GM19043 (cell line): ENCODE results near the gene VAMP7.
"Not testable (repeated sequence)": the region's sequence is repeated elsewhere in the genome, so short reads cannot be mapped to it uniquely, and the experiment has no call there.

Source experiments
- ATAC-seq: cut with Tn5 transposase; IDR thresholded peaks from one replicate; pipeline ENCODE4 v1.9.1; 2021; ENCODE audit warnings: low read depth; ENCODE audit not compliant: unreplicated experiment

The VAMP7 gene, protein sequence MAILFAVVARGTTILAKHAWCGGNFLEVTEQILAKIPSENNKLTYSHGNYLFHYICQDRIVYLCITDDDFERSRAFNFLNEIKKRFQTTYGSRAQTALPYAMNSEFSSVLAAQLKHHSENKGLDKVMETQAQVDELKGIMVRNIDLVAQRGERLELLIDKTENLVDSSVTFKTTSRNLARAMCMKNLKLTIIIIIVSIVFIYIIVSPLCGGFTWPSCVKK

DNA sequence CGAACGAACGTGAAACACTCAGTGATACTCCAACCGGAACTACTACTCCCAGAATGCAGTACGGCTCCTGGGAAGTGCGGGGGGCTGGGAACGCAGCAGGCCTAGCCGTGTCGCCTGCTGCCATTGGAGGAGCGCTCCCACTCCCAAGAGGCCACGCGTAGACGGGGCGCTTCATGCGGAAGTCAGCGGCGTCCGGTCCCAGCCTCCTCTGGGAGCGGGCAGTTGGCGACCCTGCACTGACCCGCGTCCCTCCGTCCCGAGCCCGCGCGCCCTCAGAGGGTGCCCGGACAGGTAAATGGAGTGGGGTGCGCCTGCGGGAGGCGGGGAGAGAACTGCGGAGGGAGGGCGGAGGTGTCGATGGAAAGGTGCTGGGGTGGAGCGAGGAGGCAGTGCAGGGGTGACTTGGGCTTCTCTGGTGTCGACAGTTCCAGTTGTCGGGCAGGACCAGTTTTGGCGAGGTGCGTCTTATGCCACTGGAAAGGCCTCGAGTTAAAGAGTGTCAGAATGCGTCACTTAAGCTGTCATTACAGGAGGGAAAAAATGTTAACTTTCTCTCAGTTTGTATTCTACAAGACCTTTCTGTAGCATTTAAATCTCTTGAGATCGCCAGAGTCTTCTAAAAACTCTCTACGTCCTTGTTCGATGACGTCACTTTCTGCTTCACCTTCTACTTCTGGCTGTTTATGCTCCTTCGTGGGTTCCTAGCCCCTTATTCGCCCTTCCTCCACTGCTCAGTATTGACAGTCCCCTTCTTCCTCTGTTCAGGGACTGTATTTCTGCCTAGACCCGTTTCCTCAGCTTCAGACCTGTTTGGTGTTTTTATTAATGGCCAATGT is at the start of gene VAMP7:
Gene VAMP7 (plus strand): TSS at position 188 of the 836 bp plus-strand sequence. CDS start 8,122 bp downstream, outside the sequence.
- peak; percentile 92 for ATAC-seq

DNA sequence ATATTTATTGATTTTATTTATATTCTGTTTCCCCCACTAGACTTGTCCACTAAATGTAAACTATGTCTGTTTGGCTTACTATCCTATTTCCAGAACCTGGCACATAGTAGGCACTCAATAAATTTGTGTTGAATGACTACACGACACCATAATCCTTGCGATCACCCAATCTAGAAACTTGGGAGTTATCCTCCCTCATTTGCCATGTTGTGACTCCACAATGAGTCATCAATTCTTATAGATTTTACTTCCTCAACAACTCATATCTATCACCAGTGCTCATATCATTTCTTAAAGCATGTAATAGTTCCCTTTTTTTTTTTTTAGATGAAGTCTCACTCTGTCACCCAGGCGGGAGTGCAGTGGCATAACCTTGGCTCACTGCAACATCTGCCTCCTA is 39.9 kb upstream of the VAMP7 start:
- ATAC-seq = no peak

DNA sequence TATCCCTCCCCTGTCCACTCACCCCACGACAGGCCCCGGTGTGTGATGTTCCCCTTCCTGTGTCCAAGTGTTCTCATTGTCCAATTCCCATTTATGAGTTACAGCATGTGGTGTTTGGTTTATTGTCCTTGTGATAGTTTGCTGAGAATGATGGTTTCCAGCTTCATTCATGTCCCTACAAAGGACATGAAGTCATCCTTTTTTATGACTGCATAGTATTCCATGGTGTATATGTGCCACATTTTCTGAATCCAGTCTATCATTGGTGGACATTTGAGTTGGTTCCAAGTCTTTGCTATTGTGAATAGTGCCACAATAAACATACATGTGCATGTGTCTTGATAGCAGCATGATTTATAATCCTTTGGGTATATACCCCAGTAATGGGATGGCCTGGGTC is 29.4 kb upstream of the VAMP7 start:
- ATAC-seq = not testable (repeated sequence)

DNA sequence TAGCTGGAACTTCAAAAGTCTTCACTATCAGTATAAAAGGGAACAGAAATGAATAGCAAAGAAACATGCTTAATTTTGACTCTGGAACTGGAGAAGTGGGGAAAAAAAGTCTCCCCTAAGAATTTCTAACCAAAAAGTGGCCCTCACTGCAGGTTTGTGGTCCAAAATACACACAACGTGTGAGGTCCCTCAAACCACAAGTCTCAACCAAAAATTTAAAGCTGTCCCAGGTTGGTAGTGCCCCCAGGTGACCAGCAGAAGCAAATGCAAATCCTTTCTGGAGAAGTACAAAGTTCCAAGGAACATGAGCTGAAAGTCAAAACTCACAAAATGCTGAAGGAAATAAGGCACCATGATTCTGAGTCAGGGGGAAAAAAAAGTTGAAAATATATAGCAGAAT is 23.6 kb upstream of the VAMP7 start:
- no peak for ATAC-seq

DNA sequence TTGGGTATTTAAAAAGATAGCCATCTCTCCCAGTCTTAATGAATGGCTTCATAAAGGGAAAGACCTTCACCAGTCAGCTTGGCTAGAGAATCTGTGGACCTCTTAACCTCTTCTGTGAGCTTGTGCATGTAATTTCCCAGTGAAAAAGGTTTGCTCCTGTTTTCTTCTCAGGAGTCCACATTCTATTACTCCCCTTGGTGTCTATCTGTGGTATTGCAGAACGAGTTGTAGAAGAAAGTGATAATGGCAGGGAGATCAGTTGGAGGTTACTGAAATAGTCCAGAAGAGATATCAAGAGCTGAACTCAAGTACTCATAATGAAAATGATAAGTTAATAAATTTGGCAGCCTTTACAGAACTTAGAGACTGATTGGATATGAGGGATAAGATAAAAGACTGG is 16.5 kb upstream of the VAMP7 start:
- no peak for ATAC-seq

DNA sequence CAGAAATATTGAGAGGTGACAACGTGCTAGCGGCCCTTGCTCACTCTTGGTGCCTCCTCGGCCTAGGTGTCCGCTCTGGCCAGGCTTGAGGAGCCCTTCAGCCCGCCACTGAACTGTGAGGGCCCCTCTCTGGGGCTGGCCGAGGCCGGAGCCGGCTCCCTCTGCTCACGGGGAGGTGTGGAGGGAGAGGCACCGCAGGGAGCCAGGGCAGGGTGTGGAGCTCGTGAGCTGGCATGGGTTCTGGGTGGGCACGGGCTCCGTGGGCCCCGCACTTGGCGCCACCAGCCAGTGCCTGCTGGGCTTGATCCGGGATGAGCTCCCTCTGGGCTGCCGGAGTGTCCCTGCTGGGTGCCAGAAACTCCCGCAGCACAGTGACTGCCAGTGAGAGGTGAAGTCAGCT is 16.0 kb upstream of the VAMP7 start:
- no peak for ATAC-seq

DNA sequence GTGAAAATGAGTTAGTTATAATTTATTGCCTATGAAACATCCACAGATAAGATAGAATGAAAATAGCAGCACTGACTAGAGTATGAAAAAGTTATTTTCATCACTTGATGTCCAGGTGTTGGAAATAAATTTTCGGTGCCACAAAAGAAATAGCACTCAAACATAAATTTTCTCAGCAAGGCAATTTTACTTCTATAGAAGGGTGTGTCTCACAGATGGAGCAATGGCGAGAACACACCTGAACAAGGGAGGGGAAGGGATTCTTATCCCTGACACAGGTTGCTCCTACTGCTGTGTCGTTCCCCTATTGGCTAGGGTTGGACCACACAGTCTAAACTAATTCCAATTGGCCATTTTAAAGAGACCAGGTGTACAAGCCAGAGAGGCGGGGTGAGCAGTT is 13.3 kb upstream of the VAMP7 start:
- ATAC-seq = no peak

DNA sequence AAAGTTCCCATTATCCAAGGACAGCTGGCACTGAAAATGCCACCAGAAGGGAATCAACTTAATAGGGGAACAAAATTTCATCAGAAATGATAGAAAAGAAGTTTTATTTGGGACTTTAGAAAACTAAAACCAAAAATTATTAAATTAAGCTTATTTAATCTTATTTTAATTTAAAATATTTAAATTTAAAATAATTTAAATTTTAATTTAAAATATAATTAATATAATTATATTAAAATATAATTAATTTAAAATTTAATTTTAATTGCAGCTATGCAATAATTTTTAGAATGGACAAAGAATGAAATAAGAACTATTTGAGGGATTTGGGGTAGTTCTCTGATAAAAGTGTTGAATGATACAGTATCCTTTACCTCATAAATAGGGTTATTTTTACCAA is 10.2 kb upstream of the VAMP7 start:
- no peak for ATAC-seq

DNA sequence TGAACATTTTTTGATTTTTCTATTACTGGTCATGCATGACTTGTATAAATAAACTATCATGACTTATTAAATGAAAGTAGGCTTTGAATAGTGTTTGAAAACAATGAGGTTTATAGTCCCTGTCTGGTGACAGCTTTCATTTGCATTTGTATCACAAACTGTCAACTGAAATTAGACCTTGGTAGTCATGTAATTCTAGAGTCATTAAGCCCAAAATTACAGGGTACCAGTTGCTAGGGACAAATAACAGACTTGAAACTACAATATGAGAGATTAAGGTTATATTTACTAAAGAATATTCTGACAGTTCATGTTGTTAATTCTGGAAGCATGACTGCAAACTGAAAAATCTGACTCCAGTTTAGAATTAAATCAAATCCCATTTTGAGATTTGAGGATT is 9.2 kb upstream of the VAMP7 start:
- ATAC-seq = no peak

DNA sequence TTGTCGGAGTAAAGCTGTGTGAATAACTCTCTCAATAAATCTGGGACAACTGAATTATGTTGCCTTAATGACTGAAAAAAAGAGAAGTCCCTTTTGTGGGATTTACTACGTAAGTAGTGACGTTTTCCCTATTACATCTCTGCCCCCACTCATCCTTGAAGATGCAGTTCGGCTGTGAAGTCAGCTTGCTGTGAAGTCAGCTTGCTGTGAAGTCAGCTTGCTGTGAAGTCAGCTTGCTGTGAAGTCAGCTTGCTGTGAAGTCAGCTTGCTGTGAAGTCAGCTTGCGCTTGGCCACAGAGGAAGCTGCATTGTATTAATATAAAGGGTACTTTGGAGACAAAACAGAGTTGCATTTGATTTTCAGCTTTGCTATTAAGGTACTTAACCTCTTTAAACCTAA is 8.0 kb upstream of the VAMP7 start:
- no peak for ATAC-seq

DNA sequence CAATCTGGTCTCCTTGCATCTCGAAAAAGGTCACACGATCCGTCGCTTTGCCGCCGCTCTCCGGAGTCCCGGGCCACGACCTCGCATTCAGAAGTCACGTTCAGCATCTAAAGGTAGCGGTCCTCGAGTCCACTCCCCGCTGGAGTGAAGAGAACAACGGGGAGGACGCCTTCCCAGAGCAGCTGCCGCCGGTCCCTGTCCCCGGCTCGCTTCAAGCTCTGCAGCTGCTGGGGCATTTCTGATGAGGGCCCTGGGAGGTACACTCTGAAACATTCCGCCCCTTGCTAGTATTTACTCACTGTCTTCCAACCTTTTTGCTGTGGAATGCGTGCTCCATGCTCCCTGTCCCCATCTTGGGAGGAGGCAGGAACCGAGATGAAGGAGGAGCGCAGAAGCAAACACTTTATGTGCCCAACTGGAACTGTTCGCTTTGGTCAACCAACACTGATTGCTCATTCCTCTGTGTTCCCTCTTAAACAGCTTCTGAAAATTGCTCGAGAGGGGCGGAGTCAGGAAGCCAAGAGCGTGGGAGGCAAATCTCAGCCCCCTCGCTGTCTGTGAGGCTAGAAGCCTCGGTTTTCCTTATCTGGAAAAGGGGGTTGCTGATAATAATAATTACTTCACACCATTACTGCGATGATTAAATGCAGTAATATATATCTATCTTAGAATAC is 6.4 kb upstream of the VAMP7 start:
- ATAC-seq = no peak

DNA sequence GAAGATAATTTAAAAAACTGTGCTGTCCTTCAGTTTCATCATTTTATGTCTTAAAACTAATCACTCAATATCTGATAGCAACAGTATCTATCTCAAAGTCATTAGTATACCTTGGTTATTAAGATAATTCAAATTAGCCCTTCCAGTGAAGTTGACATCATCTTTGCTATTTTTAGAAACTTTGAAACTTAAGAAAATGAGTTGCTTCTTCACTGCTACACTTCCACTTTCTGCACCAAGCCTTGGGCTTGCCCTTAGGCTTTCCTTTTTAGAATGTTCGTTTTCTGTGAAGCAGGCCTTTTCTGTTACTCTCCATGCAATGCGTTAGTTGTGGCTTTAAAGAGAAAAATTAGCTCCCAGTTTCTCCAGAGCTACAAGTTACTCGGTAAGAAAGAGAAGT is 4.4 kb upstream of the VAMP7 start:
- ATAC-seq = no peak

DNA sequence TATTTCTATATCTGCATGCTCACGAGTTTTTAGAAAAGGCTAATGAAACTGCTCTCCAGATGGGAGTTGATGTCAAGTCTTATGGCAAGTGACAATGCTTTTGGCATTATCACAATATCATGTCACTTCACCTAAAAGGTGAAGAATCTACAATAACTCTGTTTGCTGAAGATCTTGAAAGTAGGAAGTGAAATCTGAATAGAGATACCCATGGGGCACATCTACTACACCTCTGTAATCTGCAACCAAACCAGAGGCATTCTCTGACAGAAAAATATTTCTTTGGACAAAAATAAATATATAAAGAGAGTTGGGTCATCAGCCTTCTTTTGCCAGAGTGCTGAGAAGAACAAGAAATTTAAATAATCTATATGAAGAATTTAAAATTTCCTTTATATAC is 3.9 kb upstream of the VAMP7 start:
- no peak for ATAC-seq

DNA sequence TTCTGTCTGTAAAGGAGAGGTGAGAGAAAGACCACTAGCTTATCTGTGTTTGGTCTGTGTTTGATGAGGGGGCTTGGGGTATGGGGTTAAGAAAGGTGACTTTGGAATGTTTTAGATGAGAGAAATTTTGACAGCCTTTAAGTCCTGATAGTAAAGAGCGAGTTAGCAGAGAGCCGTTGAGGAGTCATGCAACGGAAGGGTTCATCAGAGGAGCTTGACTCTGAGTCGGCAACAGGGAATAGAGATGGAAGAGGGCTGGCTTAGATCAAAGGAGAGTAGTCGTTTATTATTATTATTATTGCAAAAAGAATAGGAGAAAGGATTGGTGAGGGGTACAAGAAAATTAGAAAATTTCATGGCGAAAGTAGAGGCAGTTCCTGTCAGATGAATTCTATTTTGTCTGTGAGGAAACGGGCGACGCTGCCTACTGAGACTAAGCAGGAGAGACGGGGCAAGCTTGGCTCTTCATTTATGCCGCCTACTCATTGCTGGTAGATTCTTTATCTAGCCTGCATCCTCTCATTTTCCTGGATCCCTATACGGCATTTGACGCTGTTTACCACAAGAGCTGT is 473 bp upstream of the VAMP7 start:
- ATAC-seq = peak; percentile 14

DNA sequence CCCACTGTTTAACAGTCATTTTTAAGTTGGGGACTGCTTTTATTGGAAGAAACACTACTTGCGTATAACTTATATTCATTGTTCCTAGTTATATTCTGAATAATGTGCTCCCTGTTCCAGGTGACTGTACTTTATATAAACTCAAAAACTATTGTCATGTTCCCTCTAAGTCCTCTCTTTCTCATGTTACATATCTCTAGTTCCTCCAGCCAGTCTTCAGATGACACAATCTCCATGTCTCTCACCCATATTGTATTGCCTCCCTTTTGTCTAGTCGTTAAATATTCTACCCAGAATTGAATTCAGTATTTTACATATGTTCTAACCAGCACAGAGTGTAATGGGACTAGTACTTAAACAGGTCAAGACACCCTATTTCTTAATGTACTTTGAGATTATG is 5.3 kb downstream of the VAMP7 start:
- no peak for ATAC-seq

DNA sequence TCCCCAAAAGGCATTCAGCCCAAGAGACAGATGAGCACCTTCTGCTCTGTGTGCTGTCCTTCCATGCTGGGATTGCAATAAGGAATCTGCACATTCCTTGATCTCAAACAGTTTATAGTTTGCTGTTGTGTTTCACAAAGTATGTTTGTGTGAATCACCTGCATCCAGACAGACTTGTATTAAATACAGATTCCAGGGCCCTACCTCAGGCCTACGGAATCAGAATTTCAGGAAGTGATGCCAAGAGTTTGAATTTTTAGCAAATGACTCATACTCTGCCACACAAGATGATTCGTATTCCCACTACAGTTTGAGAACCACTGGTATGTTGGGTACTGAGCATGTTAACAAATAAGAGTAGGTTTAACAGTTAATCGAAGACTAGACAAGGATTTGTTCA is 7.0 kb downstream of the VAMP7 start:
- no peak for ATAC-seq

DNA sequence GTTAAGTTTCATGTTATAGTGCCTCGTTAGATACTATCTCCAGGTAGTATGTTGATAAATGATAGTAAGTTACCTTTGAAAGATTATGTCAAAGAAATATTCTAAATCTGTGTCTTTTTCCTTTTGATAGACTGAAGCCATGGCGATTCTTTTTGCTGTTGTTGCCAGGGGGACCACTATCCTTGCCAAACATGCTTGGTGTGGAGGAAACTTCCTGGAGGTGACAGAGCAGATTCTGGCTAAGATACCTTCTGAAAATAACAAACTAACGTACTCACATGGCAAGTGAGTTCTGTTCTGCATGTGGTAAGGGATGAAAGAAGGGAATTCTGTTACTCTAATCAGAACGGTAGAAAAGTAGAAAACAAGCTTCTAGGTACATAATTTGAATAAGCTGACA is 8.2 kb downstream of the VAMP7 start:
- ATAC-seq = no peak

DNA sequence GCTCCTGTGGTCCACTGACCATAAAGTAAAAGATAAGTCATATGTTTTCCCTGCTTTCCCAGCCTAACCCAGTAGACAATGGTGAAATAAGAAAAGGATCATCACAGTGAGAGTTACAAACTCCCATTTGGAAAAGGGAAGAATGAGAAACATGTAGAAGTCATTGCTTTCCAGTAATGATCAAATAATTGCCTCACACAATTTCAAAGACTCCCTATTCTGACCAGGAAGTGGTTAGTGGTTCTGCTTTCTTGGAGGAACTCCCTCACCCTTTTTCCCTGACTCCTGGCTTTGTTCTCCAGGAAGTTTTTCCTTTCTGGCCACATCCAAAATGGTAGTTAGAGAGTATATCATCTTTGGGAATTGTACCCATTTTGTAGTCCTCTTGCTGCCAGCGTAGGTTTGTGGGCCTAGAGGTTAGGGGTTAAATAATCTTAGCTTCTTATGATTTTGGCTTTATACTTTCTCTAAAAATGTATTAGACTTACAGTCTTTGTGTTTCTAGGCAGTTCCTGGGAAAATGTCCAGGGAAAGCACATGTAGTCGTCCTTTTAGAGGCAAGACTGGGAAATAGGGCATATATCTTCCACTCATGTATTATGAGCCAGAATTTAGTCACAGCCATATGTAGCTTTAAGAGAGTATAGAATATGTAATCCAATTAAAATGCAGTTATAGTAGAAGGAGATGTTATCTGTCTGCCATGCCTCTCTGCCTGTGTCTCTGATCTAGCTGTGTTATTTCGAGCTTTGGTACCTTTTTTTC is 10.5 kb downstream of the VAMP7 start:
- no peak for ATAC-seq

DNA sequence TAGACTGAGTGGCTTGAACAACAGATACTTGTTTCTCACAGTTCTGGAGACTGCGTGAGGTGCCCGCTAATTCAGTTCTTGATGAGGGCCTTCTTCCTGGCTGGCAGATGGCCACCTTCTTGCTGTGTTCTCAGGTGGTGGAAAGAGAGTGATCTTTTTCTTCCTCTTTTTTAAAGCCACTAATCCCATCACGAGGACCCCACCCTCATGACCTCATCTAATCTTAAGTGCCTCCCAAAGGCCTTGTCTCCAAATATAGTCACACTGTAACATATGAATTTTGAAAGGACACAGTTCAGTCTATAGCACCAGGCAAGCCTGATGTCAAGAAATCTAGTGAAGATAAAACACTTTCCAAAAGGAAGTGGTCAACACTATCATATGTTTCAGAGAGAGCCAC is 12.4 kb downstream of the VAMP7 start:
- ATAC-seq = no peak

DNA sequence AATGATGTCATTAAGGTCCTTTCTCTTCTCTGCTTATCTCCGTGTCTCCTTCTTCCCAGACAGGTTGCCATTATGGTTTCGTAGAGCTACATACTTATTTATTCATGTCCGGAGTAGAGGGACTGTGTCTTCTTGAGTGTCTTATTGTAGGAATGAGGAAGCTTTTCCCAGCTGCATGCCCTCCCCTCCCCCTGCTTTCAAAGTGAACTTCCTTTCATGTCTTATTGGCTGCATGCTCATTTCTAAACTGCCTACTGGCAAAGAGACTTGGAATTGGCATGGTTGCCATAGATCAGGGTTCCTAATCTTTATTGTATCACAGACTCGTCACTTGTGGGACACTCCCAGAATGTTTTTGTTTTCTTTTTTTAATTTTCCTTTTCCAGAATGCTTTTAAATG is 15.4 kb downstream of the VAMP7 start:
- ATAC-seq = no peak

DNA sequence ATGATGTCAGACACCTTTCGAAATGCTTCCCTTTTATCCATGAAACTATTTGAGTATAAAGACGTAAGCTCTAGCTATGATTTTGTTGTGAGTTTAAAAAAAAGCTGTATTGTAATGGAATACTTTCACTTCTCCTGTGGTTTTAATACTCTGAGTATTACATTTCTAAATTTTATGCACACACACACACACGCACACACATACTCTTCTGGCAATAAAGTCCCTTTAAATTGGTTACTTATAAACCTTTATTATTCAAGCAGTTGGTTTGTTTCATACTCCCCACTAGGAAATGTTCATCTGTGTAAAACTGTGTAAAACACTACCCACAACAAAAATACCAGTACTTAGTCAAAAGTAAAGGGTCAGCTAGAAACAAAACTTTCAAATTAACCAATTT is 18.2 kb downstream of the VAMP7 start:
- no peak for ATAC-seq
